Retinal pigment epithelial cell (primary cell): Measurements from ENCODE around the gene NR6A1.
A peak's percentile ranks its signal among the peaks of the same experiment; 100 is the strongest.
"Not testable (repeated sequence)": the region's sequence is repeated elsewhere in the genome, so short reads cannot be mapped to it uniquely, and the experiment has no call there.

Source experiments
- DNase-seq: peaks from one replicate; pipeline ENCODE4 v3.0.0-alpha.2; 2010; ENCODE audit warnings: low read depth
- H3K4me3 ChIP-seq: 2 replicates; pipeline ENCODE4 v1.5.1; 2011; ENCODE audit warnings: mild to moderate bottlenecking, low read length, control low read depth, moderate library complexity
- CTCF ChIP-seq: conservative IDR thresholded peaks from 2 replicates; pipeline ENCODE4 v1.5.1; 2011; ENCODE audit warnings: low read depth, low read length, control low read depth, inconsistent platforms

The NR6A1 gene

GRCh38 chr9:124621371-124622328 lies 149.5 kb downstream of the NR6A1 start:
- H3K4me3 ChIP-seq, result no peak overlapping the region
- no peak for TF ChIP-seq CTCF
- no peak for DNase-seq

- DNase-seq, result no peak
- no peak overlapping the region for H3K4me3 ChIP-seq
- TF ChIP-seq CTCF, result no peak
Measured at GRCh38 chr9:124618476-124618875, 152.6 kb downstream of the NR6A1 start.

GRCh38 chr9:124617477-124618141 lies 153.5 kb downstream of the NR6A1 start:
- peak; percentile 95 for TF ChIP-seq CTCF
- no peak for DNase-seq

GRCh38 chr9:124616961-124617360 lies 154.2 kb downstream of the NR6A1 start:
- no peak for TF ChIP-seq CTCF
- no peak for DNase-seq
- no peak overlapping the region for H3K4me3 ChIP-seq

More at GRCh38 chr9:124617477-124618141, 153.5 kb downstream of the NR6A1 start:
- H3K4me3 ChIP-seq, result no peak overlapping the region

- H3K4me3 ChIP-seq, DNase-seq: not testable (repeated sequence)
Measured at GRCh38 chr9:124615840-124616239, 155.3 kb downstream of the NR6A1 start.

- no peak for DNase-seq
- no peak overlapping the region for H3K4me3 ChIP-seq
- TF ChIP-seq CTCF, result no peak
Measured at GRCh38 chr9:124615100-124615742, 155.9 kb downstream of the NR6A1 start.

GRCh38 chr9:124613849-124614248 lies 157.3 kb downstream of the NR6A1 start:
- no peak for DNase-seq
- no peak overlapping the region for H3K4me3 ChIP-seq
- no peak for TF ChIP-seq CTCF
